GM12865 (cell line): ENCODE results near the gene MOV10.

Experiments
- DNase-seq: peaks from one replicate; pipeline ENCODE4 v3.0.0; 2010; ENCODE audit warnings: low read depth
- H3K4me3 ChIP-seq: 2 replicates; pipeline ENCODE4 v1.5.1; 2011; ENCODE audit warnings: mild to moderate bottlenecking, low read depth, low read length, control low read depth
- TF ChIP-seq, protein P1 (sequence below): IDR thresholded peaks from 2 replicates; pipeline ENCODE4 v1.5.1; 2011; ENCODE audit warnings: low read length, control low read depth, low read depth, inconsistent platforms; ENCODE audit not compliant: insufficient read depth; ENCODE audit errors: missing control alignments

Gene MOV10

DNA sequence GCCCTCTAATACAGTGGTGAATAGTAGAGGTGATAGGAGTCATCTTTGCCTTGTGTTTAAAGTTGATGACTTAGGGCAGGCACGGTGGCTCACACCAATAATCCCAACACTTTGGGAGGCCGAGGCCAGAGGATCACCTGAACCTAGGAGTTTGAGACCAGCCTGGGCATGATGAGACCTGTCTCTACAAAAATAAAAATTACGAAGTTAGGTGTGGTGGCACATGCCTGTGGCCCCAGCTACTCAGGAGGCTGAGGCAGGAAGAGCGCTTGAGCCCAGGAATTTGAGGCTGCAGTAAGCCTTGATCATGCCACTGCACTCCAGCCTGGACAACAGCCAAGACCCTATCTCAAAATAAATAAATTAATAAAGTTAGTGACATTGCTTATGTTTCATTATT, 28.2 kb upstream of the MOV10 start:
- no peak overlapping the region for H3K4me3 ChIP-seq
- TF ChIP-seq, protein P1, sequence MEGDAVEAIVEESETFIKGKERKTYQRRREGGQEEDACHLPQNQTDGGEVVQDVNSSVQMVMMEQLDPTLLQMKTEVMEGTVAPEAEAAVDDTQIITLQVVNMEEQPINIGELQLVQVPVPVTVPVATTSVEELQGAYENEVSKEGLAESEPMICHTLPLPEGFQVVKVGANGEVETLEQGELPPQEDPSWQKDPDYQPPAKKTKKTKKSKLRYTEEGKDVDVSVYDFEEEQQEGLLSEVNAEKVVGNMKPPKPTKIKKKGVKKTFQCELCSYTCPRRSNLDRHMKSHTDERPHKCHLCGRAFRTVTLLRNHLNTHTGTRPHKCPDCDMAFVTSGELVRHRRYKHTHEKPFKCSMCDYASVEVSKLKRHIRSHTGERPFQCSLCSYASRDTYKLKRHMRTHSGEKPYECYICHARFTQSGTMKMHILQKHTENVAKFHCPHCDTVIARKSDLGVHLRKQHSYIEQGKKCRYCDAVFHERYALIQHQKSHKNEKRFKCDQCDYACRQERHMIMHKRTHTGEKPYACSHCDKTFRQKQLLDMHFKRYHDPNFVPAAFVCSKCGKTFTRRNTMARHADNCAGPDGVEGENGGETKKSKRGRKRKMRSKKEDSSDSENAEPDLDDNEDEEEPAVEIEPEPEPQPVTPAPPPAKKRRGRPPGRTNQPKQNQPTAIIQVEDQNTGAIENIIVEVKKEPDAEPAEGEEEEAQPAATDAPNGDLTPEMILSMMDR: no peak
- no peak for DNase-seq

DNA sequence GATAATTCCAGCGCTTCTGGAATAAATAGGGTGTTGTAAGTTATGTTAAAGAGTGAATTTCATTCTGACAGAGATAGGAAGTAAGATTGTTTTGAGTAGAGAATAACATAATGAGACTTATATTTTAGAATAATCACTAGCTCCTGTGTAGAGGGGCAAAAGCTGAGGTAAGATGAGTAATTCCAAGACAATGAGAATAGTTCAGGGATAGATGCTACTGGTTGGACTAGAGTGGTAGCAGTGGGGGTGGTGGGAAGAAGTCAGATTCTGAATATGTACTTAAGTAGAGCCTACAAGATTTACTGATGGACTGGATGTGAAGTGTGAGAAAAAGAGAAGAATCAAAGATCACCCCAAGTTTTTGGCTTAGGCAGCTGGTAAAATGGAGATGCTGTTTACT, 23.3 kb upstream of the MOV10 start:
- no peak overlapping the region for H3K4me3 ChIP-seq
- DNase-seq: no peak
- TF ChIP-seq, protein P1: no peak

DNA sequence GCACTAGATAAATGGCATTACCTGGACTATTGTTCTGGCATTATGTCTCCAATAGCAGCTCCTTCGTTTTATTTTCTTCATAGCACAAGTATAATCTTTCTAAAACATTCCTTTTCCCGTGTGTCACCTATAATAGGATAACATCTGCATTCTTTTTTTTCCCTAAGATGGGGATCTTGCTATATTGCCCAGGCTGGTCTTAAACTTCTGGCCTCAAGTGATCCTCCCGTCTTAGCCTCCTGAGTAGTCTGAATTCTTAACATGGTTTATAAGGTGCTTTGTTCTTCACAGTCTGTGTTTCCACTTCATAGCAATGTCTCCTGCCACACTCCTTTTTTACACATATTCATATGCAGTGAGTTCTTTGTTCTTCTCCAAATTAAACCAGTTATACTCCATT, 8.6 kb upstream of the MOV10 start:
- DNase-seq: no peak
- TF ChIP-seq, protein P1: no peak
- H3K4me3 ChIP-seq: no peak overlapping the region

DNA sequence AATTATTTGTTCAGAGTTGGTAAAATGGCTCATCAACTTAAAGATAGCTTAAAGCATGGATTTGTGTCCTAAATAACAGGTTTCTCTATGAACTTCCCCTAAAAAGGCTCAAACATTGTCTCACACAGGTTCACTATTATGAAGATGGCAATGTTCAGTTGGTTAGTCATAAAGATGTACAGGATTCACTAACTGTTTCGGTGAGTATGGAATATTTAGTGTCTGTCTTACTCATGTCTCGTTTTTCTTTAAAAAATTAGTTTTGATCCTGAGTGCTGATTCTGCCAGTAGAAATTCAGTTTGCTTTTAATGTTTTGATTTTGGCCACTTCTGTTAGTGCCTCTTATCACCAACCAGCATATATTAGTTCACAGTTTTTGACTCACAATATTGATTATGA, 7.5 kb upstream of the MOV10 start:
- no peak overlapping the region for H3K4me3 ChIP-seq
- TF ChIP-seq, protein P1: no peak

DNA sequence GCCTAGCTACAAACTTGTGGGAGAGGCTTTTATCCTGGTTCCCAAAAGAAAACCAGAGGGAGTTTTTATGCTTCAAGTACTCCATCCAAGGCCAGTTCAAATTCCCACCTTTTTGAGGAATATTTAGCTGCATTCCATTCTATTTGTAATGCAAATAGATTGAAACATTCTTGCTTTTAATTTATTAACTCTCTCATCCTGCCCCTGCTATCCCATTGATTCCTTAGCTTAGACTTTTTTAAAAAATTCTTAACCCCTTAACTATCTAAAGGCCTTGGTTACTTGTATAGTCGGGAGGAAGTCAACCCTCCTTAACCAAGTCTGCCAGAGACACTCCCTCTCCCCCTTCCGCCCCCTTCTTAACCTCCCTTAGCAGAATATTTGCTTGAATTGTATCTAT, 2.5 kb upstream of the MOV10 start:
- DNase-seq: no peak
- TF ChIP-seq, protein P1: no peak
- H3K4me3 ChIP-seq: no peak overlapping the region

More for the DNA sequence above, 7.5 kb upstream of the MOV10 start:
- DNase-seq: no peak

DNA sequence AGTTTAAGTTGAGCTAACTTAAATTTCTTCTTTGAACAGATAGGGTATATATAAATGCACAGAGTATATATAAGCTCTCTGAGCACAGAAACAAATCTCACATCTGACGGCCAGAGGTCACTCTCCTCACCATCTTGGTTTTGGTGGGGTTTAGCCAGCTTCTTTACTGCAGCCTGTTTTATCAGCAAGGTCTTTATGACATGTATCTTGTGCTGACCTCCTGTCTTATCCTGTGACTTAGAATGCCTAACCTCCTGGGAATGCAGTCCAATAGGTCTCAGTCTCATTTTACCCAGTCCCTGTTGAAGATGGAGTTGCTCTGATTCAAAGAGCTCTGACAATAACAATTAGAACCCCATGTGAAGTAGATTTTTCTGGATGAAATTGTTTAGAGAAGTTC, 1.6 kb upstream of the MOV10 start:
- TF ChIP-seq, protein P1: no peak
- DNase-seq: no peak
- no peak overlapping the region for H3K4me3 ChIP-seq

DNA sequence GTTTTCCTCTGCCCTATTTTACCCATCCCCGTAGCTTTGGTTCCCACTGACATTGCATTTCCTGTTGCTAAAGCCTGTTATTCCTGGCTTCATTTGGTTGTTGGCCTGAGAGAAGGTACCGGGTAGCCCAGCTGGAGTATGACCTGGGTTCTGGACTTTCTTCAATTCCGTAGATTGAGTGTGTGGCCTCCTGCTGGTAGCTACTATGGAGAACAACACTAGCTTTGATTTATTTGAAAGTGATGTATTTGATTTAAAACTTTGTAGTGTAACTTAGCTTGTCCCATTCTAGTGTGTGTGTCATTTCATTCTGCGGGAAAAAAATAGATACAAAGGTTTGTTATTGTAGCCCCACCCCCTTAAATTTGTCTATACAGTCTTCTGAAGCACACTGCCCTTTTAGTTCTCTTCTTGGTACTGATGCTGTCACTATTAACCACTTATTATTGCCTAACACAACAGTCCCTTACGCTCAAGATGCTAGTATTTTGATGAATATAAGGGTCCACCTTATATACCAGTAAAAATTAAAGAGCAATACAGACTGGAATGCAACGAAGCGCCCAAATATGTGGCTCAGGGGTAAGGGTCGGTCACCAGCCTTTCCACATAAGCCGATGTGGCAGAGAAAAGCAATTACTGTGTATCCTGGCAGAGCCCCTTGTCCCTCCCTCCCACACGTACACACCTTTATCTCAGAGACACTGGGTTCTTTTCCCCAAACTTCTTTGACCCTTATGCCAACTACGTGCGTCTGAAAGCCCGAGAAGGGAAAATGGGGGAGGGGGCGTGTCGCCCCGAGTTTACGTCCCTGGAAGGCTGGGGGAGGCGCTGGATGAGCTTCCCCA, 643 bp upstream of the MOV10 start:
- peak overlapping the region; percentile 90 for H3K4me3 ChIP-seq
- TF ChIP-seq, protein P1: peak; percentile 33
- DNase-seq: peak; percentile 38
